PC-3 (cell line): ENCODE measurements around the gene KCNJ10. TPM values are rescaled to one million over a fixed set of nuclear protein-coding genes. Genes with fewer than 3 reads are reported as not detected.

Experiments used
- ATAC-seq: fragments of 200-7000 bp; cut with Tn5 transposase; 2 replicates; pipeline ENCODE4 v1.9.1; 2020; ENCODE audit warnings: mild to moderate bottlenecking, moderate library complexity
- BruUV-seq: library from RNA; stranded (reverse); fragments of 400-500 nt; replicated peaks from 2 replicates; lab custom pipeline; 2021; lab: Mats Ljungman, UMichigan
- CTCF ChIA-PET: fragments of 300-600 bp; sonication (Branson Sonifier 250); formaldehyde crosslinking; loops from one replicate; lab custom pipeline; 2022; ENCODE audit warnings: antibody characterized with exemption; lab: Charles Lee
- POLR2A ChIA-PET: fragments of 300-600 bp; sonication (Branson Sonifier 250); formaldehyde crosslinking; loops from one replicate; lab custom pipeline; 2022; ENCODE audit warnings: antibody characterized with exemption; ENCODE audit not compliant: unreplicated experiment; lab: Charles Lee
- DNase-seq: peaks from one replicate; pipeline ENCODE4 v3.0.0-alpha.2; 2015
- H2AFZ ChIP-seq: fragments of 300-600 bp; sonication (generic); 2 replicates; pipeline ENCODE4 v1.6.0; 2016; ENCODE audit warnings: antibody characterized with exemption, low read length
- H3F3A ChIP-seq: fragments of 300-600 bp; sonication (generic); one replicate; pipeline ENCODE4 v1.6.0; 2017; ENCODE audit warnings: antibody characterized with exemption, low read length, control low read depth, mild to moderate bottlenecking; ENCODE audit not compliant: unreplicated experiment
- H3K27ac ChIP-seq: fragments of 300-600 bp; sonication (generic); 2 replicates; pipeline ENCODE4 v1.5.1; 2016; ENCODE audit warnings: mild to moderate bottlenecking, low read length
- H3K27me3 ChIP-seq: fragments of 300-600 bp; sonication (generic); 2 replicates; pipeline ENCODE4 v1.6.1; 2016; ENCODE audit warnings: low read length, mixed read lengths
- H3K36me3 ChIP-seq: fragments of 300-600 bp; sonication (generic); 2 replicates; pipeline ENCODE4 v1.6.1; 2016; ENCODE audit warnings: low read depth, mixed run types, low read length, mixed read lengths
- H3K4me1 ChIP-seq: fragments of 300-600 bp; sonication (generic); 2 replicates; pipeline ENCODE4 v1.5.1; 2016; ENCODE audit warnings: low read length; ENCODE audit not compliant: insufficient read depth
- H3K4me2 ChIP-seq: fragments of 300-600 bp; sonication (generic); 2 replicates; pipeline ENCODE4 v1.6.0; 2016; ENCODE audit warnings: low read length
- H3K4me3 ChIP-seq: fragments of 300-600 bp; sonication (generic); 2 replicates; pipeline ENCODE4 v1.5.1; 2016; ENCODE audit warnings: mild to moderate bottlenecking, low read length, mixed read lengths
- H3K79me2 ChIP-seq: fragments of 300-600 bp; sonication (generic); 2 replicates; pipeline ENCODE4 v1.6.1; 2017; ENCODE audit warnings: low read length, mixed read lengths
- H3K9ac ChIP-seq: fragments of 300-600 bp; sonication (generic); 2 replicates; pipeline ENCODE4 v1.6.0; 2016; ENCODE audit warnings: mild to moderate bottlenecking, low read length
- H3K9me2 ChIP-seq: fragments of 300-600 bp; sonication (generic); replicated peaks from 2 replicates; pipeline ENCODE4 v1.6.1; 2016; ENCODE audit warnings: mixed run types, low read length, mixed read lengths
- H3K9me3 ChIP-seq: fragments of 300-600 bp; sonication (generic); 2 replicates; pipeline ENCODE4 v1.6.1; 2016; ENCODE audit warnings: low read length, mixed read lengths
- H4K20me1 ChIP-seq: fragments of 300-600 bp; sonication (generic); 2 replicates; pipeline ENCODE4 v1.6.1; 2016; ENCODE audit warnings: low read length, mixed read lengths
- CTCF ChIP-seq: fragments of 300-600 bp; sonication (generic); conservative IDR thresholded peaks from 2 replicates; pipeline ENCODE4 v1.5.1; 2017; ENCODE audit warnings: antibody characterized with exemption, low read depth, mild to moderate bottlenecking, low read length
- EZH2 ChIP-seq: fragments of 300-600 bp; sonication (generic); IDR thresholded peaks from one replicate; pipeline ENCODE4 v1.6.1; 2017; ENCODE audit warnings: antibody characterized with exemption, mild to moderate bottlenecking, low read length; ENCODE audit not compliant: unreplicated experiment
- EZH2phosphoT487 ChIP-seq: fragments of 300-600 bp; sonication (generic); IDR thresholded peaks from 2 replicates; pipeline ENCODE4 v1.6.1; 2018; ENCODE audit warnings: mild to moderate bottlenecking, antibody characterized with exemption, low read length, borderline replicate concordance
- intact Hi-C: fragments of 100-400 bp; cut with micrococcal nuclease; formaldehyde crosslinking; loops from 2 replicates; pipeline ENCODE4 v1.9.0; 2023
- total RNA-seq: library from RNA; depleted of rRNA; stranded (reverse); fragments of >200 nt; gene quantifications from 2 replicates; pipeline ENCODE4 v1.2.3, GENCODE V29; 2014

Gene KCNJ10
- total RNA-seq, 1 experiment from 2014 or later, result 0.15 TPM

GRCh38 chr1:160096274-160097116 is 26.5 kb upstream of the KCNJ10 start:
- Histone ChIP-seq H2AFZ (no peak overlapping the region), H3K4me1 (peaks cover 29% of the 10 kb centered on the region), H4K20me1 (no peaks in the 10 kb centered on the region), H3K9me2 (no peaks in the 10 kb centered on the region), H3F3A (no peaks in the 10 kb centered on the region), H3K9me3 (no peaks in the 10 kb centered on the region), H3K4me3 (peak overlapping the region; percentile 82; the same call in 1 of the 2 replicates), H3K27me3 (no peaks in the 10 kb centered on the region), H3K9ac (peak overlapping the region; percentile 6; the same call in 1 of the 2 replicates), H3K4me2 (peak overlapping the region; percentile 97), H3K36me3 (no peaks in the 10 kb centered on the region), H3K79me2 (0 out of 2 replicates have a peak, but pooled peaks cover 7% of the 10 kb centered on the region), H3K27ac (peak overlapping the region; percentile 26)
- ChIA-PET POLR2A (no interaction called here), CTCF (interaction anchor here (0.9 kb wide), 1 partner anchor 9 kb away, joined by 3 read pairs; no protein-coding TSS in a partner anchor)
- peak; percentile 77 for DNase-seq
- intact Hi-C loops, result no loop called here
- no peak for TF ChIP-seq CTCF
- no peak for TF ChIP-seq EZH2phosphoT487
- TF ChIP-seq EZH2, result no peak
- no TSS peak for BruUV-seq
- ATAC-seq, result no peak

GRCh38 chr1:160095382-160096105 is 25.6 kb upstream of the KCNJ10 start:
- no TSS peak for BruUV-seq
- Histone ChIP-seq H3K9ac (no peak overlapping the region), H3K9me3 (no peaks in the 10 kb centered on the region), H3K4me3 (no peak overlapping the region), H3K4me2 (no peak overlapping the region), H3K27ac (no peak overlapping the region), H3F3A (no peaks in the 10 kb centered on the region), H3K27me3 (no peaks in the 10 kb centered on the region), H2AFZ (no peak overlapping the region), H3K79me2 (0 out of 2 replicates have a peak, but pooled peaks cover 7% of the 10 kb centered on the region), H3K4me1 (peaks cover 25% of the 10 kb centered on the region), H4K20me1 (no peaks in the 10 kb centered on the region), H3K9me2 (no peaks in the 10 kb centered on the region), H3K36me3 (no peaks in the 10 kb centered on the region)
- TF ChIP-seq EZH2 (no peak), EZH2phosphoT487 (no peak), CTCF (no peak)
- no peak for ATAC-seq
- ChIA-PET POLR2A (no interaction called here), CTCF (no interaction called here)
- intact Hi-C loops, result no loop called here
- DNase-seq, result no peak
